Measurements from ENCODE around the gene LIMCH1.

The LIMCH1 gene

GRCh38 chr4:41568363-41568762 lies 30.4 kb downstream of the LIMCH1 start:
- Histone ChIP-seq H3K9ac (ENCODE audit: insufficient read length) (no peak overlapping the region), H3K9me3 (ENCODE audit: low read depth, low read length) (no peaks in the 10 kb centered on the region), H3K36me3 (ENCODE audit: insufficient read depth, low read length) (no peaks in the 10 kb centered on the region), H3K27ac (no peak overlapping the region), H3K4me3 (no peak overlapping the region)
- no peak for TF ChIP-seq EZH2 (IDR thresholded peaks at IDR 0.05)
- TF ChIP-seq FOXP2 (optimal IDR thresholded peaks at IDR 0.05; ENCODE audit: control extremely low read depth, extremely low read length, insufficient read depth) = no peak
- TF ChIP-seq POLR2AphosphoS5 (IDR thresholded peaks at IDR 0.05; ENCODE audit: borderline replicate concordance, low read depth, low read length) = no peak
- no peak for DNase-seq (ENCODE audit: low read depth, low spot score)

- H3K36me3 ChIP-seq (ENCODE audit: insufficient read depth, low read length) = no peaks in the 10 kb centered on the region
- no peak for DNase-seq (ENCODE audit: low read depth, low spot score)
- no peaks in the 10 kb centered on the region for H3K9me3 ChIP-seq (ENCODE audit: low read depth, low read length)
- H3K27ac ChIP-seq = no peak overlapping the region
- no peak for TF ChIP-seq EZH2 (IDR thresholded peaks at IDR 0.05)
- TF ChIP-seq FOXP2 (optimal IDR thresholded peaks at IDR 0.05; ENCODE audit: control extremely low read depth, extremely low read length, insufficient read depth) = no peak
- no peak for TF ChIP-seq POLR2AphosphoS5 (IDR thresholded peaks at IDR 0.05; ENCODE audit: borderline replicate concordance, low read depth, low read length)
- H3K9ac ChIP-seq (ENCODE audit: insufficient read length) = no peak overlapping the region
- H3K4me3 ChIP-seq = no peak overlapping the region
Observed at GRCh38 chr4:41569961-41570360, 32.0 kb downstream of the LIMCH1 start.

GRCh38 chr4:41571422-41571821 lies 33.5 kb downstream of the LIMCH1 start:
- Histone ChIP-seq H3K36me3 (ENCODE audit: insufficient read depth, low read length) (no peaks in the 10 kb centered on the region), H3K9me3 (ENCODE audit: low read depth, low read length) (no peaks in the 10 kb centered on the region), H3K4me3 (no peak overlapping the region), H3K27ac (no peak overlapping the region), H3K9ac (ENCODE audit: insufficient read length) (no peak overlapping the region)
- DNase-seq (ENCODE audit: low read depth, low spot score) = no peak
- TF ChIP-seq FOXP2 (optimal IDR thresholded peaks at IDR 0.05; ENCODE audit: control extremely low read depth, extremely low read length, insufficient read depth) (no peak), EZH2 (IDR thresholded peaks at IDR 0.05) (no peak), POLR2AphosphoS5 (IDR thresholded peaks at IDR 0.05; ENCODE audit: borderline replicate concordance, low read depth, low read length) (no peak)

GRCh38 chr4:41572516-41572915 lies 34.6 kb downstream of the LIMCH1 start:
- DNase-seq (ENCODE audit: low read depth, low spot score) = no peak
- H3K4me3 ChIP-seq = no peak overlapping the region
- no peak overlapping the region for H3K9ac ChIP-seq (ENCODE audit: insufficient read length)
- no peaks in the 10 kb centered on the region for H3K9me3 ChIP-seq (ENCODE audit: low read depth, low read length)
- TF ChIP-seq EZH2 (IDR thresholded peaks at IDR 0.05) (no peak), FOXP2 (optimal IDR thresholded peaks at IDR 0.05; ENCODE audit: control extremely low read depth, extremely low read length, insufficient read depth) (no peak), POLR2AphosphoS5 (IDR thresholded peaks at IDR 0.05; ENCODE audit: borderline replicate concordance, low read depth, low read length) (no peak)
- H3K27ac ChIP-seq = no peak overlapping the region
- H3K36me3 ChIP-seq (ENCODE audit: insufficient read depth, low read length) = no peaks in the 10 kb centered on the region

- H3K36me3 ChIP-seq (ENCODE audit: insufficient read depth, low read length) = no peaks in the 10 kb centered on the region
- no peak overlapping the region for H3K4me3 ChIP-seq
- H3K9me3 ChIP-seq (ENCODE audit: low read depth, low read length) = no peaks in the 10 kb centered on the region
- DNase-seq (ENCODE audit: low read depth, low spot score) = no peak
- no peak overlapping the region for H3K27ac ChIP-seq
- no peak overlapping the region for H3K9ac ChIP-seq (ENCODE audit: insufficient read length)
- TF ChIP-seq EZH2 (IDR thresholded peaks at IDR 0.05) = no peak
- no peak for TF ChIP-seq FOXP2 (optimal IDR thresholded peaks at IDR 0.05; ENCODE audit: control extremely low read depth, extremely low read length, insufficient read depth)
Observed at GRCh38 chr4:41572956-41573355, 35.0 kb downstream of the LIMCH1 start.

GRCh38 chr4:41573502-41574001 lies 35.6 kb downstream of the LIMCH1 start:
- TF ChIP-seq FOXP2 (optimal IDR thresholded peaks at IDR 0.05; ENCODE audit: control extremely low read depth, extremely low read length, insufficient read depth) (no peak), EZH2 (IDR thresholded peaks at IDR 0.05) (no peak), POLR2AphosphoS5 (IDR thresholded peaks at IDR 0.05; ENCODE audit: borderline replicate concordance, low read depth, low read length) (no peak)
- no peak overlapping the region for H3K27ac ChIP-seq

GRCh38 chr4:41575207-41575606 lies 37.2 kb downstream of the LIMCH1 start:
- Histone ChIP-seq H3K4me3 (no peak overlapping the region), H3K36me3 (ENCODE audit: insufficient read depth, low read length) (no peaks in the 10 kb centered on the region), H3K27ac (no peak overlapping the region), H3K9me3 (ENCODE audit: low read depth, low read length) (no peaks in the 10 kb centered on the region), H3K9ac (ENCODE audit: insufficient read length) (no peak overlapping the region)
- no peak for DNase-seq (ENCODE audit: low read depth, low spot score)
- no peak for TF ChIP-seq POLR2AphosphoS5 (IDR thresholded peaks at IDR 0.05; ENCODE audit: borderline replicate concordance, low read depth, low read length)
- TF ChIP-seq FOXP2 (optimal IDR thresholded peaks at IDR 0.05; ENCODE audit: control extremely low read depth, extremely low read length, insufficient read depth) = no peak
- no peak for TF ChIP-seq EZH2 (IDR thresholded peaks at IDR 0.05)

More at GRCh38 chr4:41573502-41574001, 35.6 kb downstream of the LIMCH1 start:
- DNase-seq (ENCODE audit: low read depth, low spot score) = no peak
- Histone ChIP-seq H3K9me3 (ENCODE audit: low read depth, low read length) (no peaks in the 10 kb centered on the region), H3K4me3 (no peak overlapping the region), H3K9ac (ENCODE audit: insufficient read length) (no peak overlapping the region), H3K36me3 (ENCODE audit: insufficient read depth, low read length) (no peaks in the 10 kb centered on the region)

GRCh38 chr4:41575665-41576064 lies 37.7 kb downstream of the LIMCH1 start:
- H3K27ac ChIP-seq = no peak overlapping the region
- DNase-seq (ENCODE audit: low read depth, low spot score) = no peak
- no peaks in the 10 kb centered on the region for H3K36me3 ChIP-seq (ENCODE audit: insufficient read depth, low read length)
- TF ChIP-seq POLR2AphosphoS5 (IDR thresholded peaks at IDR 0.05; ENCODE audit: borderline replicate concordance, low read depth, low read length) = no peak
- TF ChIP-seq FOXP2 (optimal IDR thresholded peaks at IDR 0.05; ENCODE audit: control extremely low read depth, extremely low read length, insufficient read depth) = no peak
- TF ChIP-seq EZH2 (IDR thresholded peaks at IDR 0.05) = no peak
- H3K9ac ChIP-seq (ENCODE audit: insufficient read length) = no peak overlapping the region
- H3K9me3 ChIP-seq (ENCODE audit: low read depth, low read length) = no peaks in the 10 kb centered on the region
- H3K4me3 ChIP-seq = no peak overlapping the region

- Histone ChIP-seq H3K4me3 (no peak overlapping the region), H3K36me3 (ENCODE audit: insufficient read depth, low read length) (no peaks in the 10 kb centered on the region), H3K9me3 (ENCODE audit: low read depth, low read length) (no peaks in the 10 kb centered on the region), H3K9ac (ENCODE audit: insufficient read length) (no peak overlapping the region), H3K27ac (no peak overlapping the region)
- no peak for DNase-seq (ENCODE audit: low read depth, low spot score)
- TF ChIP-seq EZH2 (IDR thresholded peaks at IDR 0.05) (no peak), POLR2AphosphoS5 (IDR thresholded peaks at IDR 0.05; ENCODE audit: borderline replicate concordance, low read depth, low read length) (no peak), FOXP2 (optimal IDR thresholded peaks at IDR 0.05; ENCODE audit: control extremely low read depth, extremely low read length, insufficient read depth) (no peak)
Observed at GRCh38 chr4:41579043-41579442, 41.1 kb downstream of the LIMCH1 start.
